Stimulated activated naive B cell treated with anti-CD40 and anti-IgM and Interleukin-4, amounts not matched to agents 10 μg/mL and 1 μg/mL and 100 μg/mL, for 72 hours (primary cell): Measurements from ENCODE around the gene MRPL16.
"Not testable (repeated sequence)": the region's sequence is repeated elsewhere in the genome, so short reads cannot be mapped to it uniquely, and the experiment has no call there.

Experiments
- ATAC-seq, 2 donors: fragments of 150-1000 bp; cut with Tn5 transposase; replicated peaks; 2 replicates each; pipeline ENCODE4 v1.10.0; 2021; ENCODE audit warnings: moderate library complexity in 1 of 2
- DNase-seq: peaks from one replicate; pipeline ENCODE4 v3.0.0; 2021
- H3K27ac Mint-ChIP-seq: one replicate; pipeline ENCODE4 v1.8.0; 2022; ENCODE audit warnings: mild to moderate bottlenecking, mixed read lengths
- H3K27me3 Mint-ChIP-seq, 2 donors: one replicate each; pipeline ENCODE4 v1.8.0; 2022; ENCODE audit warnings: mixed read lengths in 2 of 2
- H3K36me3 Mint-ChIP-seq, 2 donors: one replicate each; pipeline ENCODE4 v1.8.0; 2022; ENCODE audit warnings: mixed read lengths in 2 of 2, mild to moderate bottlenecking in 1 of 2
- H3K4me1 Mint-ChIP-seq, 2 donors: one replicate each; pipeline ENCODE4 v1.8.0; 2022; ENCODE audit warnings: mixed read lengths in 2 of 2, mild to moderate bottlenecking in 1 of 2
- H3K4me3 Mint-ChIP-seq, 2 donors: one replicate each; pipeline ENCODE4 v1.8.0; 2022; ENCODE audit warnings: mild to moderate bottlenecking in 2 of 2, mixed read lengths in 2 of 2, moderate library complexity in 1 of 2
- H3K9me3 Mint-ChIP-seq, 2 donors: one replicate each; pipeline ENCODE4 v1.8.0; 2022; ENCODE audit warnings: mixed read lengths in 2 of 2, mild to moderate bottlenecking in 1 of 2

Gene MRPL16

DNA sequence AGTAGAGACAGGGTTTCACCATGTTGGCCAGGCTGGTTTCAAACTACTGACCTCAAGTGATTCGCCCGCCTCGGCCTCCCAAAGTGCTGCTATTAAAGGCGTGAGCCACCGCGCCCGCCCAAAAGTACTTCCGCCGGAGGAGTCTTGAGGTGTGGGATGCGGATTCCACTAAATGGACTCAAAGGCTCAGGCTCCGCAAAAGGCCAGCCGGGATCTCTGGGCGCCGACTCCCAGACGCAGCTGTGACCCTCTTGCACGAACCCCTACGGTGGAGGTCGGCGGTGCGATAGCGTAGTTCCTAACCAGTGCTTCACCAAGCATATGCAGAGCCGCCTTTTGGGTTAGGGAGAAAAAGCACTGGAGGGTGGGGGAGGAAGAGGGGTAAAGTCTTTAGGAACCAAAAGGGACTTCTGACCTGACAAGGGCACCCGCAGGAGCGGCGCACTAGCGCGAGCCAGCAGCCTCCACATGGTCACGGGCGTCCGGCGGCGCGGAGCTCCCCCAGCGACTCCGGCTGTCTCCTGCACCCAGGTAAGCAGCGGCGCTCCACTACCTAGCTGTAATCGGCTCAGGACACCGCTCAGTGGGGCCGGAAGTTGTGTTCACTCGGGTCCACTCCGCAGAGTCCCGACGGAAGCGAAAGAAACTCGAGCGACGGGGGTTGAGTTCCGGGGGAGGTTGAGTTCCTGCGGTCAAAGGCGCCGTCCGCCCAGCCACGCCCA, at the start of gene MRPL16:
Gene MRPL16, minus strand, starts transcription at position 590 of the 722 bp plus-strand sequence. Its CDS starts 120 bp downstream, at position 470.
- peak; percentile 99 for ATAC-seq
- H3K36me3 Mint-ChIP-seq = peaks cover 8 to 16% of the 10 kb centered on the region in 2 donors
- H3K4me1 Mint-ChIP-seq = peaks cover 8 to 17% of the 10 kb centered on the region in 2 donors
- peak within 1 kb of the TSS; percentile 95 for H3K27ac Mint-ChIP-seq
- H3K4me3 Mint-ChIP-seq = peak within 1 kb of the TSS; percentile 92 to 97
- peak; percentile 84 for DNase-seq
- H3K27me3 Mint-ChIP-seq = no peaks in the 10 kb centered on the region
- H3K9me3 Mint-ChIP-seq = no peaks in the 10 kb centered on the region

DNA sequence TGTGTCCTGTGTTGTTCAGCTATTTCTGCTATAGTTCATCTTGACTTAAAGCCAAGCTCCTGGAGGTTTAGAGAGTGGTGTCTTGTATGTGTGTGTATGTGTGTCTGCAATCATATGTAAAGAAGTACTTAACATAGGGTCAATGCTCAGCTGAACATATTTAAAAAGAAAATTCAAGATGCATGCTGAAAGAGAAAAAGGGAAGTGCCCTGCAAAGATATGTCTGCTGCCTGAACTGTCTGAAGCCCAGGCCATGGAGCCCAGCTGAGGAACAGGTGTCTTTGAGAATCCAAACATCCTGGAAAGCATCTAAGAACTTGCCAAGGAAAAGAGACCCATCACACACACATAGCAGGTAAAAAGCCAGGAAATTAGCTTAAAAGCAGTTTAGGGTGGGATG, 49.1 kb upstream of the MRPL16 start:
- H3K27me3 Mint-ChIP-seq = peaks cover 0 to 4% of the 10 kb centered on the region in 2 donors
- no peaks in the 10 kb centered on the region for H3K36me3 Mint-ChIP-seq
- no peaks in the 10 kb centered on the region for H3K4me1 Mint-ChIP-seq
- H3K4me3 Mint-ChIP-seq = no peak overlapping the region
- ATAC-seq = no peak
- no peaks in the 10 kb centered on the region for H3K9me3 Mint-ChIP-seq
- no peak for DNase-seq
- no peak overlapping the region for H3K27ac Mint-ChIP-seq

DNA sequence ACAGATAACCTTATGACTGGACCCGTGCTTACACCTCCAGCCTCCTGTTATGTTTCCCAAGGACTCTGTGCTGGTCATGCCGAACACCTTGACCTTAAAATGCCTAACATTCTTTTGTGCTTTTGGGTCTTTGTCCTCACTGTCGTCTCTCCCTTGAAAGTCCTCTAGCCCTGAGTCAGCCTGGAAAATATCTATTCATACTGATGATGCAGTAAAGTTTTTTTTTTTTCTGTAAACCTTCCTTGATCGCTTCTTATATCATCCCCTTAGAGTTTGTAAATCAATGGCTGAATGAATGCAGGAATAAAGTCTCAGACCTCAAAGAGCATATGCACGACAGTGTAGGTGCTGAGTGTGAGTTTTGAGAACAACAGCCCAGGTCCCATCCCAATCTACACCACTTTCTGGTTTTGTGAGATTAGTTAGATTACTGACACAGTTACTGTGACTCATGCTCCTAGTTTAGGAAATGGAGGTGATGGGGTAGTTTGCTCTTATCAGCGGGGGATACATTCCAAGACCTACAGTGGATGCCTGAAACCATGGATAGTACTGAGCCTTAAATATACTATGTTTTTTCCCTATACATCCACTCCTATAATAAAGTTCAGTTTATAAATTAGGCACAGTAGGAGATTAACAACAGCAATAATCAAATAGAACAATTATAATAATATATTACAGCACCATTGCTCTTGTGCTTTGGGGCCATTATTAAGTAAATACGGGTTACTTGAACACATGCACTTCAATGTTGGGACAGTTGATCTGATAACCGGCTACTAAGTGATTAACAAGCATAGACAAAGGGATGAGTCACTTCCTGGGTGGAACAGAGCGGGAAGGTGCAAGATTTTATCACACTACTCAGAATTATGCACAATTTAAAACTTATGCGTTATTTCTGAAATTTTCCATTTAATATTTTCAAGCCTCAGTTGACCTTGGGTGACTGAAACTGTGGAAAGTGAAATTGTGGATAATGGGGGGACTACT, 47.2 kb upstream of the MRPL16 start:
- no peak overlapping the region for H3K4me3 Mint-ChIP-seq
- ATAC-seq = no peak
- no peaks in the 10 kb centered on the region for H3K4me1 Mint-ChIP-seq
- H3K27me3 Mint-ChIP-seq = peaks cover 0 to 4% of the 10 kb centered on the region in 2 donors
- H3K9me3 Mint-ChIP-seq = no peaks in the 10 kb centered on the region
- H3K27ac Mint-ChIP-seq = no peak overlapping the region
- DNase-seq = no peak
- H3K36me3 Mint-ChIP-seq = no peaks in the 10 kb centered on the region

DNA sequence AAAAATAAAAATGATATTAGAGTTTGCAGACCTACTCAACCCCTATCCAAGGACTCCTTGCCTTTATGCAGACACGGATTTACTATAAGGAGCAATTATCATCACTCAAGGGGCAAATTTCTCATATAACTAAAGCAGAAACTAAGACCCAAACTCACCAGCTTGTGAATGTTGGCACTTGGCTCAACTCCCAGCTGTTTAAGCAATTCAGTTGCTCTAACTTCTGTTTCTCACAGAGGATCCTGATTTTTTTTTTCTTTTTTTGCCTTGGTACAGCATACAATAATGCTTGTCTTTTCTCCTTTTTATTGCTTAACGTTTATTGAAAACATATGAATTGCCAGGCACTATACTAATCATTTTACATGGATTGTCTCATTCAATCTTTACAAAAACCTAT, 44.3 kb upstream of the MRPL16 start:
- no peaks in the 10 kb centered on the region for H3K36me3 Mint-ChIP-seq
- H3K27ac Mint-ChIP-seq = no peak overlapping the region
- no peaks in the 10 kb centered on the region for H3K4me1 Mint-ChIP-seq
- H3K9me3 Mint-ChIP-seq = peaks cover 0 to 4% of the 10 kb centered on the region in 2 donors
- H3K4me3 Mint-ChIP-seq = no peak overlapping the region
- no peak for DNase-seq
- peaks cover 0 to 4% of the 10 kb centered on the region in 2 donors for H3K27me3 Mint-ChIP-seq
- no peak for ATAC-seq

DNA sequence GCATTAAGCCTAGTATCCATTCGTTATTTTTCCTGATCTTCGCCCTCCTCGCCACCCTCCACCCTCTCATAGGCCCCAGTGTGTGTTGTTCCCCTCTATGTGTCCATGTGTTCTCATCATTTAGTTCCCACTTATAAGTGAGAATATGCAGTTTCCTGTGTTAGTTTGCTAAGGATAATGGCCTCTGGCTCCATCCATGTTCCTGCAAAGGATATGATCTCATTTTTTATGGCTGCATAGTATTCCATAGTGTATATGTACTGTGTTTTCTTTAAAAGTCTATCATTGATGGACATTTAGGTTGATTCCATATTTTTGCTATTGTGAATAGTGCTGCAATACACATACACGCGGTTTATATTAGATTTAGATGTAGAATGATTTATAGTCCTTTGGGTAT, 40.8 kb upstream of the MRPL16 start:
- H3K27ac Mint-ChIP-seq, H3K4me3 Mint-ChIP-seq, H3K9me3 Mint-ChIP-seq, ATAC-seq, DNase-seq, H3K4me1 Mint-ChIP-seq, H3K27me3 Mint-ChIP-seq, H3K36me3 Mint-ChIP-seq: not testable (repeated sequence)

DNA sequence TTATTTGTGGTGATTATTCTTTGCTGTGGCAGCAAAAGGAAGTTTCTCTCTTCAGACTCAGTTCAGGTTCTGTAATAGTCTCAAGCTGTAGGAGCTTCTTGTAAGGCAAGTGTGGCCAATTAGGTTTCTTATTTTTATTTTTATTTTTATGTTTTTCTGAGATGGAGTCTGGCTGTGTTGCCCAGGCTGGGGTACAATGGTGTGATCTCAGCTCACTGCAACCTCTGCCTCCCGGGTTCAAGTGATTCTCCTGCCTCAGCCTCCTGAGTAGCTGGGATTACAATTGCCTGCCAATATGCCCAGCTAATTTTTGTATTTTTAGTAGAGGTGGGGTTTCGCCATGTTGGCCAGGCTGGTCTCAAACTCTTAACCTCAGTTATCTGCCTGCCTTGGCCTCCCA, 39.0 kb upstream of the MRPL16 start:
- H3K36me3 Mint-ChIP-seq, H3K9me3 Mint-ChIP-seq, H3K4me1 Mint-ChIP-seq, H3K4me3 Mint-ChIP-seq, H3K27me3 Mint-ChIP-seq, DNase-seq, H3K27ac Mint-ChIP-seq, ATAC-seq: not testable (repeated sequence)

DNA sequence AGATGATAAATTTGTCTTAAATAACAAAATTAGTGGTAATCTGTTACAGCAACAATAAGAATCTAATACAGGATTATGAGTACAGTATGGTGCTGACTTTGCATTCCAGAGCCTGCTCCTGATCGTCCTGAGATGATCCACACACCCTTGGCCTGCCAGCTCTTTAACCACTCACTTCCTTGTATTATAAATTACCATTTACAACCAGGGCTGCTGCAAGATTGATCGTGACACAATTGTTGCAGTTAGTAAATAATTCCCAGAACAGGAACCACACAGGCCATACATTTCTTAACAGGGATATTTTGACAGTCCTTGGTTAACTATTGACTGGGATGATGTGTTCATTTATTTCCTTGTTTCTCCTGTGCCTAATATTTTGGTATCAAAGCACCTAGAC, 38.6 kb upstream of the MRPL16 start:
- ATAC-seq = no peak
- Mint-ChIP-seq H3K27ac (no peak overlapping the region), H3K4me3 (no peak overlapping the region), H3K9me3 (peaks cover 0 to 4% of the 10 kb centered on the region in 2 donors), H3K27me3 (peaks cover 0 to 6% of the 10 kb centered on the region in 2 donors), H3K4me1 (no peaks in the 10 kb centered on the region), H3K36me3 (no peaks in the 10 kb centered on the region)
- DNase-seq = no peak

DNA sequence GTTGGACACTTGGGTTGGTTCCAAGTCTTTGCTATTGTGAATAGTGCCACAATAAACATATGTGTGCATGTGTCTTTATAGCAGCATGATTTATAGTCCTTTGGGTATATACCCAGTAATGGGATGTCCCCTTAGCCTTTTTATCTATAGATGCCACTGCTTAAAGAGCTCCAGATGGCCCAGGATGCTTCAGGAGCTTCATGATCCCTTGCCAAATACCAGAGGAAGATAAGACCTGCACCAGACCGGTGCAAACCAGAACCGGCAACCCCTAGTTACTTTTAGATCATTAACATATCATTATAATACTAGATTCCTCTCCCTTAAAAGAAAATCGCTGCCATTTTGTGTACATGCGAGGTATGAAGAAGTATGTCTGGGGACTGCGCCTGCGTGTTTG, 37.9 kb upstream of the MRPL16 start:
- not testable (repeated sequence) for H3K36me3 Mint-ChIP-seq, DNase-seq, H3K4me1 Mint-ChIP-seq, H3K4me3 Mint-ChIP-seq, H3K27ac Mint-ChIP-seq, H3K27me3 Mint-ChIP-seq, ATAC-seq, H3K9me3 Mint-ChIP-seq

DNA sequence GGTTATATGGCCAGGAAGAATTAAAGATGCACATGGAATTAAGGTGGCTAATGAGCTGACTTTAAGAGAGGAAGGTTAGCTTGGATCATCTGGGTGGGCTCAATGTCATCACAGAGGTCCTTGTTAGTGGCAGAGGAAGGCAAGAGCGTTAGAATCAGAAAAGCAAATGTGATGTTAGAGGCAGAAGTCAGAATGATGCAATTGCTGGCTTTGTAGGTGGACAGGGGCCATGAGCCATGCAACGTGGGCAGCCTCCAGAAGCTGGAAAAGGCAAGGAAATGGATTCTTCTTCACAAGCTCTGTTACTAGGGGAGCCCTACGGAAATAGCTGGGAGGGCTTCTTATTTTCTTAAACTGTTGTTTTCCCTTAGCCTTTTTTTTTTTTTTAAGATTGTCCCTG, 37.0 kb upstream of the MRPL16 start:
- H3K36me3 Mint-ChIP-seq = no peaks in the 10 kb centered on the region
- no peak for DNase-seq
- H3K9me3 Mint-ChIP-seq = peaks cover 0 to 4% of the 10 kb centered on the region in 2 donors
- no peak for ATAC-seq
- no peaks in the 10 kb centered on the region for H3K4me1 Mint-ChIP-seq
- no peak overlapping the region for H3K4me3 Mint-ChIP-seq
- peaks cover 0 to 6% of the 10 kb centered on the region in 2 donors for H3K27me3 Mint-ChIP-seq
- no peak overlapping the region for H3K27ac Mint-ChIP-seq

DNA sequence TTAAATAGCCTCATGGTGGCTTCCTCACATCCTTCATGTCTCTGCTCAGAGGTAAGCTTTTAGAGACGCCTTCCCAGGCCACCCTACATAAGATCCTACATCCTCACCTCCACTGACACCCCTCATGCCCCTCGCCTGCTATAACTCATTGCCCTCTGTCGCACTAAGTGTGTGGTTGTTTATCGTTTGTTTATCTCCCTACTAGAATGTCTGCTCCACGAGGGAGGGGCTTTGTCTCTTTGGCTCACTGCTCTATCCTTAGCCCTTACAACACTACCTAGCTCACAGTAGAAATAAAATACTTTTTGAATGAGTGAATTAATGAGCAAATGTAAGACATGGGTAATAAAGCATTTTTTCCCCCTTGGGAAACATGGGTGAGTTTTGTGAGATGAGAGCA, 36.0 kb upstream of the MRPL16 start:
- Mint-ChIP-seq H3K4me3 (no peak overlapping the region), H3K9me3 (peaks cover 0 to 4% of the 10 kb centered on the region in 2 donors), H3K27ac (no peak overlapping the region), H3K27me3 (peaks cover 0 to 11% of the 10 kb centered on the region in 2 donors), H3K36me3 (no peaks in the 10 kb centered on the region), H3K4me1 (no peaks in the 10 kb centered on the region)
- no peak for ATAC-seq
- DNase-seq = no peak

DNA sequence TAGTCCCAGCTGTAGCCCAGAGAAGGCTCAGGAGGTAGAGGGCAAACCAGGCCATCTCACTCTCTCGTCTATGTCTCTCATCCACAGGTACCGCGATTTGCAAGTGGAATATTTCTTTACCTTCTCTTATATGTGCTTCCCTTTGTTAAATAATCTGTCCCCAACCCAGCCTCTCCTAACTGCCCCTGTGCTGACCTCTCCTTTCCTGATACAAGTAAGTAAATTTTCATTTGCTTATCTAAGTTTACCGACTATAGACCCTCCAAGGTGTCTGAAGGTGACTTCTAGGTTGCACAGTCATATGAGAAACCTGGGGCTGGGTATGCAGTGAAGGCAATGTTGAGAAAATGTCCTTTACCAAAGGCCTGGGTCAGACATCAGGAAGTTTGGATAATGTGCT, 34.8 kb upstream of the MRPL16 start, which contains the start of gene CBLIF:
Gene CBLIF, minus strand, starts transcription at position 101 of the 400 bp plus-strand sequence. Its CDS starts 46 bp downstream, at position 55.
- H3K4me3 Mint-ChIP-seq = no peak within 1 kb of the TSS
- no peak within 1 kb of the TSS for H3K27ac Mint-ChIP-seq
- no peaks in the 10 kb centered on the region for H3K36me3 Mint-ChIP-seq
- DNase-seq (no peak), ATAC-seq (no peak)
- no peaks in the 10 kb centered on the region for H3K9me3 Mint-ChIP-seq
- peaks cover 0 to 11% of the 10 kb centered on the region in 2 donors for H3K27me3 Mint-ChIP-seq
- no peaks in the 10 kb centered on the region for H3K4me1 Mint-ChIP-seq

DNA sequence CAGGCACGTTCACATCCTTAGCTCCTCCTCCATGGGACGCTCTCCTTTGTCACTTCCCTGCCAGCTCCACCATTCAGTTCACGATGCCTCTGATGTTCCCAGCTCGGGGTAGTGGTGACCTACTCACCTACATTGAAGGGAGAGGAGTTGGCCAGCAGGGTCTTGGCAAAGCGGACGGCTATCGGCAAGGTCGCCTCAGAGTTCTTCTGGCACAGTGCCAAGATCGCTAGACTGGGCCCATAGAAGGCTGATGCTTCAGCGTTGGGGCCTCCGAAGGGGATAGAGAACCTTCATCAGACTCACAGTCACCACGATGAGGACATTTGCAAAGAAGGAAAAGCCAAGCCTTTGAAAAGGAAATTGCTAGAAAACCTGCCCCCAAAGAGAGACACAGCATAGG, 31.7 kb upstream of the MRPL16 start:
- DNase-seq (no peak), ATAC-seq (no peak)
- Mint-ChIP-seq H3K4me1 (no peaks in the 10 kb centered on the region), H3K27me3 (peaks cover 0 to 4% of the 10 kb centered on the region in 2 donors), H3K9me3 (no peaks in the 10 kb centered on the region), H3K4me3 (no peak overlapping the region), H3K27ac (no peak overlapping the region), H3K36me3 (no peaks in the 10 kb centered on the region)

DNA sequence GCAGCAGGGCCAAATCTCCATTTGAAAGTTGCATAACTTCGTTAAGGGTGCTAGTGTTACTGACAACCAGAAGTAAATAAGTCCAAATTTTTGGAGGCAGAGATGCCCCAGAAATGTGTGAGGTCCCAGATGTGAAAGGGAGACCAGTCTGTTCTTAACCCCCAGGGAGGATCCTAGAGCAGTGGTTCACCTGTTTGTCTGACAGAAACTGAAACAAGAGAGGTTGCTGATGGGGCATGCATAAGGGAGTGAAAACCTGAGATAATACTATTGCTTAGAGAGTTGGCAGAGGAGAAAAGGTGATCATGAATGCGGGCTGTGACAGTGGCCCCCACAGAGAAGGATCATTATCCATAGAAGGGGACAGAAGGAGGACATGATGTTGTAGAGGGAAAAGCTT, 30.9 kb upstream of the MRPL16 start:
- H3K27me3 Mint-ChIP-seq = peaks cover 0 to 4% of the 10 kb centered on the region in 2 donors
- H3K4me1 Mint-ChIP-seq = no peaks in the 10 kb centered on the region
- DNase-seq (no peak), ATAC-seq (no peak)
- H3K4me3 Mint-ChIP-seq = no peak overlapping the region
- no peak overlapping the region for H3K27ac Mint-ChIP-seq
- no peaks in the 10 kb centered on the region for H3K9me3 Mint-ChIP-seq
- no peaks in the 10 kb centered on the region for H3K36me3 Mint-ChIP-seq

DNA sequence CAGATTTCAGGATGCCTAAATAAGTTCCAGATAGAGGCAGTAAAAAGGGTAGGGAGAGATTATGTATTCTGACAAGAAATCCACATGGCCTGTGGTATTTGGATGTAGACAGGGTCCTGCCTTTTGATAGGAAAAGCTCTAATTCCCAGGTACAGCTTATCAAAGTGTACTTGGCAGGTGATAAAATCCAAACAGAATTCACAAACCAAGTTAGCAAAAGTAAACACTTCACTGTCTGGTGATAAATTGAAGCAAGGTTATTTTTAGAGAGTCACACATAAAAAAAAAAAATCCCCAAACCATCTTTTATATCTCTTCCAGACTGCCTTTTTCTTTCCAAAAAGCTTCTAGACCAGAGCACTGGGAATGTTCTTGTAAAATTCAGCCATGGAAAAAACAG, 29.0 kb upstream of the MRPL16 start:
- no peak for ATAC-seq
- Mint-ChIP-seq H3K4me1 (no peaks in the 10 kb centered on the region), H3K9me3 (no peaks in the 10 kb centered on the region), H3K4me3 (no peak overlapping the region), H3K27ac (no peak overlapping the region), H3K27me3 (peaks cover 0 to 4% of the 10 kb centered on the region in 2 donors), H3K36me3 (no peaks in the 10 kb centered on the region)
- DNase-seq = no peak
